OCI-LY1 (cell line): ENCODE measurements around the gene PCGF5.

Source experiments
- H2AFZ ChIP-seq: fragments of 200-600 bp; sonication (generic), shearing (Covaris generic); 2 replicates; pipeline ENCODE4 v1.6.0; 2014; ENCODE audit warnings: antibody characterized with exemption, mild to moderate bottlenecking, low read length
- H3F3A ChIP-seq: fragments of 200-600 bp; sonication (generic), shearing (Covaris generic); 2 replicates; pipeline ENCODE4 v1.6.0; 2014; ENCODE audit warnings: mild to moderate bottlenecking, antibody characterized with exemption, low read length, moderate library complexity; ENCODE audit not compliant: insufficient read depth
- H3K27ac ChIP-seq: fragments of 200-600 bp; sonication (generic); 2 replicates; pipeline ENCODE4 v1.5.1; 2014; ENCODE audit warnings: low read length, mixed run types, mild to moderate bottlenecking, low read depth; ENCODE audit not compliant: poor library complexity, severe bottlenecking
- H3K27me3 ChIP-seq: fragments of 200-600 bp; sonication (generic); 2 replicates; pipeline ENCODE4 v1.6.0; 2014; ENCODE audit warnings: antibody characterized with exemption, mild to moderate bottlenecking, low read length, moderate library complexity; ENCODE audit not compliant: insufficient read depth
- H3K36me3 ChIP-seq: fragments of 200-600 bp; sonication (generic); 2 replicates; pipeline ENCODE4 v1.6.1; 2014; ENCODE audit warnings: mild to moderate bottlenecking, antibody characterized with exemption, low read length, moderate library complexity, mixed read lengths; ENCODE audit not compliant: insufficient read depth
- H3K4me1 ChIP-seq: fragments of 200-600 bp; sonication (generic); 2 replicates; pipeline ENCODE4 v1.5.1; 2014; ENCODE audit warnings: mild to moderate bottlenecking, low read length, moderate library complexity; ENCODE audit not compliant: insufficient read depth, severe bottlenecking
- H3K4me2 ChIP-seq: fragments of 200-600 bp; sonication (generic), shearing (Covaris generic); 2 replicates; pipeline ENCODE4 v1.6.1; 2014; ENCODE audit warnings: low read length
- H3K4me3 ChIP-seq: fragments of 200-600 bp; sonication (generic); 2 replicates; pipeline ENCODE4 v1.5.1; 2014; ENCODE audit warnings: low read length, low read depth, mild to moderate bottlenecking, mixed read lengths; ENCODE audit not compliant: poor library complexity, severe bottlenecking
- H3K79me2 ChIP-seq: fragments of 200-600 bp; shearing (Covaris generic); 2 replicates; pipeline ENCODE4 v1.6.1; 2016; ENCODE audit warnings: mixed run types, low read length, mixed read lengths; ENCODE audit not compliant: insufficient read depth
- H3K9ac ChIP-seq: fragments of 200-600 bp; sonication (generic), shearing (Covaris generic); 2 replicates; pipeline ENCODE4 v1.6.1; 2014; ENCODE audit warnings: mild to moderate bottlenecking, low read length, mixed read lengths
- H3K9me2 ChIP-seq: fragments of 200-600 bp; sonication (generic), shearing (Covaris generic); 2 replicates; pipeline ENCODE4 v1.6.1; 2014; ENCODE audit warnings: low read depth, mild to moderate bottlenecking, low read length, mixed read lengths
- H3K9me3 ChIP-seq: fragments of 200-600 bp; shearing (Covaris generic); 2 replicates; pipeline ENCODE4 v1.6.1; 2014; ENCODE audit warnings: low read length, mixed read lengths
- H4K20me1 ChIP-seq: fragments of 200-600 bp; sonication (generic), shearing (Covaris generic); 2 replicates; pipeline ENCODE4 v1.6.0; 2016; ENCODE audit warnings: mild to moderate bottlenecking, low read length; ENCODE audit not compliant: insufficient read depth
- CTCF ChIP-seq: fragments of 200-600 bp; sonication (generic), shearing (Covaris generic); IDR thresholded peaks from 2 replicates; pipeline ENCODE4 v1.5.1; 2017; ENCODE audit warnings: mild to moderate bottlenecking, antibody characterized with exemption, low read length, moderate library complexity, mixed read lengths
- EZH2 ChIP-seq: fragments of 200-600 bp; sonication (generic), shearing (Covaris generic); IDR thresholded peaks from 2 replicates; pipeline ENCODE4 v1.8.0; 2017; ENCODE audit warnings: borderline replicate concordance, mixed run types, mild to moderate bottlenecking, antibody characterized with exemption, low read length, moderate library complexity, mixed read lengths

Gene PCGF5

DNA sequence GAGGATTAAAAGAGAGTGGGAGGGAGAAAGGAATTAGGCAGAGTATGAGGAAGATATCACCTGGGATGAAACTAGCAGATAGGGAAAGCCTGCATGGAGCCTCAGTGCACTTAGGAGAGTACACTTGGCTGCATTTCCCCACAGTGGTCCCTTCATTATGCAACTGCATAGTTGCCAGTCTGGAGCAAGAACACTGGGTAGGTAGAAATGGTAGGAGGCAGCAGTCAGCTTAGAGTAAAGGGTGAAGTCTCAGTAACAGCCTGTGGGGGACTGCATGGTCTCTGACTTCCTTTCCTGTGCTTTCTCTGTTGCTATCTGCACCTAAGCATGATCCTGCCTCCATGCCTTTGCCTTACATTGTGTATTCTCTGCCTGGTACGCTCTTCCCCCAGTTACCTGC is 14.0 kb upstream of the PCGF5 start:
- Histone ChIP-seq H3K4me1 (peaks cover 98% of the 10 kb centered on the region), H4K20me1 (no peaks in the 10 kb centered on the region), H3K79me2 (peaks cover 42% of the 10 kb centered on the region), H3K9me2 (no peaks in the 10 kb centered on the region), H3K9me3 (no peaks in the 10 kb centered on the region), H3K9ac (peak overlapping the region; percentile 54), H3K4me2 (peak overlapping the region; percentile 51; the same call in 1 of the 2 replicates), H3F3A (peaks cover 7% of the 10 kb centered on the region), H3K27ac (peak overlapping the region; percentile 98), H3K36me3 (no peaks in the 10 kb centered on the region), H2AFZ (no peak overlapping the region), H3K27me3 (no peaks in the 10 kb centered on the region), H3K4me3 (peak overlapping the region; percentile 10)
- TF ChIP-seq CTCF (no peak), EZH2 (no peak)

- Histone ChIP-seq H3K27me3 (no peaks in the 10 kb centered on the region), H3K4me1 (peaks cover 98% of the 10 kb centered on the region), H3F3A (peaks cover 7% of the 10 kb centered on the region), H4K20me1 (no peaks in the 10 kb centered on the region), H3K27ac (peak overlapping the region; percentile 98), H3K4me2 (peak overlapping the region; percentile 34; the same call in 1 of the 2 replicates), H3K4me3 (peak overlapping the region; percentile 10), H3K36me3 (no peaks in the 10 kb centered on the region), H3K9me2 (no peaks in the 10 kb centered on the region), H3K79me2 (peaks cover 45% of the 10 kb centered on the region), H2AFZ (no peak overlapping the region), H3K9me3 (no peaks in the 10 kb centered on the region), H3K9ac (peak overlapping the region; percentile 27; the same call in 1 of the 2 replicates)
- TF ChIP-seq CTCF (no peak), EZH2 (no peak)
These were observed 13.5 kb upstream of the PCGF5 start for GRCh38 chr10:91206837-91207474.

DNA sequence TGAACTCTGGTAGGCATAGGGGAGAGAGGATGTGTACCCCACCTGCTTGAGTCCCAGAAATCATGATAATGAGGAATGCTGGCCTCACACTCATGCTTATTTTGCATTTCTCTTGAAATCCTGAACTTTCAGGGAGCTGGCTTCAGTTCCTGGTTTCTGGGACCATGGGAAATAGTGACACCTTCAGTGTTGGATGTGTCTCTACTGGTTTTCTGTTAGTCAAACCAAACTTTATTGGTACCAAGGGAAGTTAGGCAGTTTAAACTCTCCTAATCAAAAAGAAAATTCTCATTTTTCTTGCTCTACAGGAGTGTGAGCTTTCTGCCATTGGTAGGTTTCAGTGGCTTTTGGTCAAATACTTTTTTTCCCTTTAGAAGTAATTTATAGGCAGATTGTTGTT is 11.8 kb upstream of the PCGF5 start:
- H2AFZ ChIP-seq = no peak overlapping the region
- peak overlapping the region; percentile 12; the same call in 1 of the 2 replicates for H3K4me2 ChIP-seq
- H3K79me2 ChIP-seq = peaks cover 41% of the 10 kb centered on the region
- H4K20me1 ChIP-seq = no peaks in the 10 kb centered on the region
- H3K27ac ChIP-seq = peak overlapping the region; percentile 97
- H3F3A ChIP-seq = peaks cover 7% of the 10 kb centered on the region; the same call in 1 of the 2 replicates
- H3K27me3 ChIP-seq = no peaks in the 10 kb centered on the region
- H3K9ac ChIP-seq = no peak overlapping the region
- no peaks in the 10 kb centered on the region for H3K9me3 ChIP-seq
- peaks cover 94% of the 10 kb centered on the region for H3K4me1 ChIP-seq
- no peak overlapping the region for H3K4me3 ChIP-seq
- no peaks in the 10 kb centered on the region for H3K36me3 ChIP-seq
- no peaks in the 10 kb centered on the region for H3K9me2 ChIP-seq
- TF ChIP-seq EZH2 (no peak), CTCF (no peak)
